Endometrial microvascular endothelial cells (primary cell): ENCODE data around the gene CGNL1. TPM values are rescaled to one million over a fixed set of nuclear protein-coding genes. Genes with fewer than 3 reads are reported as not detected.

ENCODE experiments used
- in situ Hi-C: cut with HindIII; loops from 2 replicates; pipeline ENCODE4 v1.10.0; 2017; ENCODE audit warnings: low sequenced_read_pairs, low pct_unique_long_range_greater_than_20kb; ENCODE audit errors: inconsistent ontology term
- total RNA-seq: library from RNA; depleted of rRNA; stranded (reverse); fragments of >200 nt; gene quantifications from one replicate; pipeline ENCODE4 v1.2.3, GENCODE V29; 2015; ENCODE audit errors: inconsistent ontology term

CGNL1 gene
- total RNA-seq, 1 donor from 2014 or later = 3.3 TPM

GRCh38 chr15:57382969-57383368 is 6.7 kb downstream of the CGNL1 start:
- in situ Hi-C loops = loop anchor here (5.0 kb wide), 1 partner anchor 109 kb away; no protein-coding TSS in a partner anchor

DNA sequence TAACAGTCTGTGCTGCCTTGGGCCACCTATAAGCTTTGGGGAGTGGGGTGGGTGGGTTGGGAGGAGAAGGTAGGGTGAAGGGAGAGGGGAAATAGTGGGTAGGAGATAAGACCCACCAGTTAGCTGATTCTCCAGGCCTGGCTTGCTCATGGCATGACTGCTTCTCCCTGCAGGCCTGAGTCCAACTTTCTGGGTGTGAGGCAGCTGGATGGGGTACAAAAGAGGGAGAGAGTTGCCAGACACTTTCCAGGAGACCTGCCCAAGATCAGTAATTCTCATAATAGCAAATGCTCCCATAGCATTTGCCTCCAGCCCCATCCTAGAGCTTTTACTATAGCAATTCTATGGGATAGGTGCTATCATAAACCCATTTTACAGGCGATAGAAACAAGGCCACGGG is 7.7 kb downstream of the CGNL1 start:
- in situ Hi-C loops = loop anchor here (5.0 kb wide), 1 partner anchor 108 kb away; no protein-coding TSS in a partner anchor

- in situ Hi-C loops = loop anchor here (5.0 kb wide), 1 partner anchor 107 kb away; no protein-coding TSS in a partner anchor
These were observed 8.5 kb downstream of the CGNL1 start for GRCh38 chr15:57384816-57385215.

- in situ Hi-C loops = no loop called here
These were observed 9.7 kb downstream of the CGNL1 start for GRCh38 chr15:57385923-57386390.

DNA sequence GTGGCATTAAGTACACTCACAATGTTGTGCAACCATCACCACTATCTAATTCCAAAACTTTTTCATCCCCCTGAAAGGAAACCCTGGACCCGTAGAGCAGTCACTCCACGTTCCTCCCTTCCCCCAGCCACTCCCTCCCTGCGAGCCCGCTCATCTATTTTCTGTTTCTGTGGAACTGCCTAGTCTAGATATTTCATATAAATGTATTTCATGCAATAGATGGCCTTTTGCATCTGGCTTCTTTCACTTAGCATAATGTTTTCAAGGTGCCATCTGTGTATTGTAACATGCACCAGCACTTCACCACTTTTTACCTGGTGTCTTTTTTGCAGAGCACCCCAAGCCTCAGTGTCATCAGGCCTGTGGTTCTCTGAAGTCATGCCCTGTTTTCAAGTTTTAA is 10.7 kb downstream of the CGNL1 start:
- in situ Hi-C loops = no loop called here

GRCh38 chr15:57387564-57388076 is 11.3 kb downstream of the CGNL1 start:
- in situ Hi-C loops = no loop called here

GRCh38 chr15:57388464-57388863 is 12.2 kb downstream of the CGNL1 start:
- in situ Hi-C loops = no loop called here

- in situ Hi-C loops = loop anchor here (5.0 kb wide), 1 partner anchor 42 kb away; no protein-coding TSS in a partner anchor
These were observed 13.7 kb downstream of the CGNL1 start for GRCh38 chr15:57389991-57390390.

DNA sequence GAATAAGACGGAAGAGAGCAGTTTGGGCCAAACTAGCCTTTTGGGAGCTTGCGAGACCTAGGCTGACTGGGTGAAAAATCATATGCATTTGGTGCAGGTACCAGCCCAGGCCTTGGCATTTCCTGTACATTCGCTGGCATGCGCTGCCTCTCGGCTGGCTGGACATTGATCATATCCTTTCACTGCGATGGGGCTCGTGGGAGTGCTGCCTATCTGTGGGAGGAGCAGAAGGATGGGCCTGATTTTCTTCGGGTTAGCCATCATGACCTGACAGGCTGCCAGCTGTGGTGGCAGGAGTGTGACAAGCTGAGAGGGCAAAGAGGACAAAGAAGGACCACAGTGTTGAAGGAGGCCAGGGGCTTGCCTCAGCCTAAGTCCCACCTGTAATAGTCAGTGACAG is 14.3 kb downstream of the CGNL1 start:
- in situ Hi-C loops = loop anchor here (5.0 kb wide), 1 partner anchor 42 kb away; no protein-coding TSS in a partner anchor

DNA sequence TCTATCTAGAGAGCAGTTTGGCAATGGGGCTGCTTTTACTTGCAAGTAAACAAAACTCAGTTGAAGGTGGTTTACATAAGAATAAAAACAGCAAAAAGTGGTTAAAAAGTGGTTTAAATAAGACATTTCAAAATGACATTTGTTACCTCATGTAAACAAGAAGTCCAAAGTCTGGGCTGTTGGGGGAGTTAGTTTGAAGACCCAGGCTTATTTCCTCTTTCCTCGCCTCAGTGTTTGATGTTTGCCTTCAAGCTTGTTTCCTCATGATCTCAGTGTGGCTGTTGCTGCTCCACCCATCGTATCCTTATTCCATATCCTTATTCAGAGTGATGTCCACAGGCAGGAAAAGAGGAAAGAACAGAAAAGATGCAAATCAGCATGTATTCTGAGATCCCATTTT is 15.2 kb downstream of the CGNL1 start:
- in situ Hi-C loops = loop anchor here (5.0 kb wide), 1 partner anchor 41 kb away; no protein-coding TSS in a partner anchor

DNA sequence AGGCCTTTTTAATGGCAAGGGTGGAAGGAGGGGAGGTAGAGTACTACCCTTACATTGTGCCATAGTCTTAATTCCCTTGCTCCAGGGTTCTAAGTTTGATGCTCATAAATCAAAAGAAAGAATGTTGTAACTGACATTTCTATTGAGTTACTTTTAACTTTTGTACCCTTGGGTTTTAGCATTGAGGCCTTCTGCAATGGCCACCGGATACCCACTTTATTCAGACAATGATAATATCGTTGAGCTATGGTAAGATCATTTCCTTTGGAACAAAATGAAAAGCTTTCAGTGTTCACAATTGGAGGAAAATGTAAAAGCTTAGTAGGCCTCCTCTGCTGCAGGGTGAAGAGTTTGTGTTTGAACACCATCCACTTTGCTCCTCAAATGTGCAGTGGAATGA is 16.8 kb downstream of the CGNL1 start:
- in situ Hi-C loops = loop anchor here (5.0 kb wide), 1 partner anchor 39 kb away; no protein-coding TSS in a partner anchor

GRCh38 chr15:57395292-57395691 is 19.0 kb downstream of the CGNL1 start:
- in situ Hi-C loops = no loop called here

DNA sequence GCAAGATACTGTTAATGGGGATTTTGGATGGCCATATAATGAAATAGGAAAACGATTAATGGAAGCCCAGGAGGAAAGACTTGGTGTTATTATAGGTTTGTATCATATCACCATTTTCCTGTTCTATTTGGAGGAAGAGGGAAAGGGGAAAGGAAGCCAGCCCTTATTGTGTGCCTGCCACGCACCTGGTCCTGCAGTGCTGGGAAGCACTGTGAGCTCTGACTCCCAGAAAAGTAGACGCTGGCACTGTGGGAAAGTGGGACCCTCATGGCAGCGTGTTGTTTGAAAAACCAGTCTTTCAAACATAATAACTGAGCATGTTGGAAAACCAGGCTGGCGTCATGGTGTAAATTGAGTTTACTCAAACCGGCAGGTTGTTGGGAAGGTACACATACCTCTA is 22.0 kb downstream of the CGNL1 start:
- in situ Hi-C loops = no loop called here

DNA sequence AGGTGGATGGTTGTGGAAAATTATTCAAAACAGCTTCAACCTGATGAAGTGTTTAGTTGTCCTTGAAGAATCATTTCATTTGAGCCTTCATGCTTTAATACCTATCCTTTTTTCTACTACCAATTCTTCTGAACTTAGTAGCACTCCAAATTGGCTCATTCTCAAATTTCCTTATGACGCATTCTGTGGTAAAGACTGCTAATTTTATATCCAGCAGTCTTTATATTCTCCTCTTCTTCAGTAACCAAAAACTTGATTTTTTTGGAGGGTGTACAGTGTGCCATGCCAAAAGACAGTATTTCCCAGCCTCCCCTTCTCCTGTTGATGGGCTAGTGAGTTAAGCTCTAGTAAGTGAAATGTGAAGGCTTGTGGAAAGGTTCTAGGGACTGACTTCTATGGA is 25.2 kb downstream of the CGNL1 start:
- in situ Hi-C loops = no loop called here

- in situ Hi-C loops = no loop called here
These were observed 26.7 kb downstream of the CGNL1 start for GRCh38 chr15:57403017-57403416.

DNA sequence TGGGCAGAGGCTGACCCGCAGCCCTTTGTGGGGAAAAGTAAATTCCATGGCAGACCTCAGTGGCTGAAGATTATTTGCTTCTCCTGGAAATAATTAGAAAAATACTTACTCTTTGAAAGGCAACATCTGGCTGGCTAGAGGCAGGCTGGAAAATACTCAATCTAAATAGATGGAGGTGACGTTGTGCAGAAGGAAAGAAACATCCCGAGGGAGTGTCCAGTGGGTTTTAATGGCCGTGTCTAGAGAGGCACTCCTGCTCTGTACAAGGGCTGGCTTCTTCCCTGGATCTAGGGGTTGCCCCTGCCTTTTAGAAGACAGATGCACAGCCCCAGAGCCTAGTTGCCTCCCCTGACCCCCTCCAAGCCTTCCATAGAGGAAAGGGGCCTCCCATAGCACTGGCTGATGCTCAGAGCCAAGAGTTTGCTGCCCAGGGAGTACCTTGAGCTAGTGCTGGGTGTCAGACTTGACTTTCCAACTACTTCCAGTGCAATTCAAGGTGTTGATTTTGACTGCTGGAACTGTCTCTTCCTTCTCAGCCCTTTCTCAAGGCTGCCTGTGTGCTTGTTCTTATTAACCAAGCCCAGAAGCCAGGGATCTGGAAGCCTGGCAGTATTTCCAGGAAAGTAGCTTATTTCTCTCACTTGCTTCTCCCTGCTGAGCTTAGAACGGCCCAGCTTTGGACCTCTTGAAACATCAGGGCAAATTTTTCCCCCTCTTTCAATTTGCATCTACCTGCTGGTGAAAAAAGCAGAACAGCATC is 27.4 kb downstream of the CGNL1 start:
- in situ Hi-C loops = no loop called here

DNA sequence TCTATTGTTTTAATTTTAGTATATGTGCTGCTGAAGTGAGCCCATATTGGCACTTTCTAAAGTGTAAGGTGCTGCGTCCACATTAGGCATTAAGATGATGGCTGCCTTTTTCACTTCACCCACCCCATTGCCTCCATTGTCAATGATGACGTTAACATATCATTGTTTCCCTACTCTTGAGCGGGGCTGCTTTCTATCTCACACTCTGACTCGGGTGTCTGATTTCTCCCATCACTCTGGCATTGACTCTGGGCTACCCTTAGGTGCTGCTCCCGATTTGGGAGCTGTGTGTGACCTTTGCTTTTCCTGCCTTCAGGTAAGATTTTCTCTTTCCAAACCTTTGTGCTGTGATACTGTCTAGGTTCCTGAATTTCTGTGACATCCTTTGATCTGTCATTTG is 28.8 kb downstream of the CGNL1 start:
- in situ Hi-C loops = no loop called here

DNA sequence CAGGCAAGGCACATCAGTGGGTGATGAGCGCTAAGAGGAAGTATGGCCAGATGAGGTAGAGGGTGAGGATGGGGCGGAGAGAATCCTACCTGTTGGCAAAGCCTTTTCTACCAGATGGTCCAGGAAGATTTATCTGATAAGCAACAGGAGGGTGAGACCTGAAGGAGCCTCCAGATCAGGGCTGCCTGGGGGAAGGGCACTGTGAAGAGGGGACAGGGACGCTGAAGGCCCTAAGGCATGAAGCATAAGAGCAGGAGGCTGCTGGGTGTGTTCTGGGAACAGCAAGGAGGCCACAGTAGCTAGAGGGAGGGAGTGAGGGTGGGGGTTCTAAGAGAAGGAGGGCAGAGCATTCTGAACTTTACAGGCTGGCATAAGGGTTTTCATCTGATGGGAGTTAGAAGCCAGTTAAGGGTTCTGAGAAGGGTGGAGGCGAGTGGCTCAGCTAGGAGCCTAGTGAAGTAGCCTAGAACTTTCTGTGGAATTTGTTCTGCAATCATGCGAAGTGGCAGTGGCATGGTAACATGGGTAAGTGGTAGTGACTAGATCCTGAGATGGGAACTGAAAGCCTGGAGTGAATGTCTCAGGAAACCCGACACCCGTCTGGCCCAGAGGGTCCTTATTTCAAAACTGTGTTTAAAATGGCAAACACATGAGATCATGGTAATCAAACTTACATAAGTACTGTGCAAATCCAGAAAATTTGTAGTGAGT is 29.9 kb downstream of the CGNL1 start:
- in situ Hi-C loops = no loop called here

DNA sequence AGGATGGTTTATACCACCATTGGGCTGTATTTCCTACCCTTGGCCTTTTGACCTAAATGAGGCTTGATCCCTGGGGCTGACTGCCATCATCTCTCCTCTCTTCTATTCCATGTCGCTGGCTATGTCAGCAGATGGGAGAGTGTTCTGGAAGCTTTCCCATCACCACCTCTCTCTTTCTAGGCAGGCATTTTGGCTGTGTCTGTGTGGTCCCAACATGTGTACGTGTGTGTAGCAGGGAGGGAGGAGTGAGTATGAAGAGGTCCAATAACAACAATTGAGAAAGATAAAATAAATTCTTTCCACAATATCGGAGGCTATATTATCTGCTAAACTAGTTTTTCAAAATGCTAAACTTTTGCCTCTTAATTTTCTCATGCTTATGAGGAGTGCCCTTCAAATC is 34.1 kb downstream of the CGNL1 start:
- in situ Hi-C loops = no loop called here
